Suppressor macrophage treated with lipopolysaccharide for 1 hour (primary cell): ENCODE measurements around the gene CGB1.
A peak's percentile ranks its signal among the peaks of the same experiment; 100 is the strongest.

ENCODE experiments used
- DNase-seq, 3 donors: peaks; one replicate each; pipeline ENCODE4 v3.0.0-alpha.2; 2020 to 2022

Gene CGB1

DNA sequence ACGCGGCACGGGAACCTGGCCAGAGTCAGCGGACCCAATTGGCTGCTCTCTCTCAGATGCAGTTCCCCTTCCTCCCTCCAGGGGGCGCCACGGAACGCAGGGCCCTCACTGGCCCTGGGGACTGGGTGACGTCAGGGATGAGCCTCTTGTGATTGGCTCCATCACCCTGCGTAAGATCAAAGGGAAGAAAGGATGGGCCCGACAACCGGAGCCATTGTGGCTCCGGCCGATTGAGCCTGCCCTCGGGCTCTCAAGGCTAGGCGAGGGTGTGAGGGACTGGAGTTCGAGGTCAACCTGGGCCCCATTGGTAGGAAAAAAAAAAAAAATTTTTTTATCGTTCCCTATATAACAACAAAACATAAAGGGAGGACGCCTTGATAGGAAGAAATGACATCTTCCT is at the start of gene CGB1:
CGB1 (minus strand) TSS at position 81 of the 400 bp plus-strand sequence. CDS start 184 bp downstream, outside the sequence.
- peak; percentile 46 to 56 (median 55) for DNase-seq

DNA sequence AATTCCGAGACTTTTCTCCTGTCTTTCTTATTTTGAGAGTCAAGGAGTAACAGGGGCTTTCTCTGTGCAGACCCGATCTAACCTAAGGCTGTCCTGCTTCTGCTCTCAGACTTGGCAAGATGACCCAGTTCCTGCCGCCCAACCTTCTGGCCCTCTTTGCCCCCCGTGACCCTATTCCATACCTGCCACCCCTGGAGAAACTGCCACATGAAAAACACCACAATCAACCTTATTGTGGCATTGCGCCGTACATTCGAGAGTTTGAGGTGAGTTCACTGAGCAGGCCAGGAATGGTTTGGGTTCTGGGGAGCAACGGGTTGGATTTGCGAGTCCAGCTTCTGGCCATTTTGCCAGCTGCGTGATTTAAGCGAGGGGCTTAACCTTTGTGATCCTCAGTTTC is 49.6 kb upstream of the CGB1 start:
- no peak for DNase-seq

DNA sequence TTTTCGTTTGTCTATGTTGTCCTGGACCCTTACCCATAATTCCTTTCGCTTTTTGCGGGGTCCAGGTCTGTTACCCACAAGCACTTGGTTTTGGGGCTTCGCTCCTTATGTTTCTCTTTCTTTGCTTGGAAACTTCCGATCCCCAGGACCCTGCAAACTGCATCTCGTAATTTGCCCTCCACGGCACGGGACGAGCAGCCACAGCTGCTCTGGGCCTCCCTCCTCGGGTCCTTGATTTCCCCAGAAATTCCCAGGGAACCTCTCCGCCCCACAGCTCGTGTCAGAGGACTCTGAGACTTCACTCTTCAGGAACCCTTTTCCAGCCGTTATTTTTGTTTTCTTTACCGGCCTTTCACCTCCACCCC is 49.2 kb upstream of the CGB1 start:
- DNase-seq, result peak in 1 of 3 donors; percentile 35

GRCh38 chr19:49085020-49085867 is 48.5 kb upstream of the CGB1 start, which contains the start of gene SNRNP70:
Gene SNRNP70, plus strand, starts transcription at chr19:49085451. Its CDS starts 964 bp downstream, at chr19:49086415.
- DNase-seq, result peak; percentile 99 to 100 (median 100)

- DNase-seq, result no peak
Measured at GRCh38 chr19:49084206-49085019, 47.7 kb upstream of the CGB1 start.

DNA sequence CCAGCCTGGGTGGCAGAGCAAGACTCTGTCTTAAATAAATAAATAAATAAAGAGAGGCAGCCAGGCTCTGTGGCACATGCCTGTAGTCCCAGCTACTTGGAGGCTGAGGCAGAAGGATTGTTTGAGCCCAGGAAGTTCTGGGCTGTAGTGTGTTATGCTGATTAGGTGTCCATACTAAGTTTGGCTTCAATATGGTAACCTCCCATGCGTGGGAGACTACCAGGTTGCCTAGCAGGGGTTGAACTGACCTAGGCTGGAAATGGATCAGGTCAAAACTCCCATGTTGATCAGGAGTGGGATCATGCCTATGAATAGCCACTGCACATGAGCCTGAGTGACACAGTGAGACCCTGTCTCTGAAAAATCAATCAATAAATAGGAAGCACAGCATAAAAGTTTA is 44.6 kb upstream of the CGB1 start:
- DNase-seq, result no peak

DNA sequence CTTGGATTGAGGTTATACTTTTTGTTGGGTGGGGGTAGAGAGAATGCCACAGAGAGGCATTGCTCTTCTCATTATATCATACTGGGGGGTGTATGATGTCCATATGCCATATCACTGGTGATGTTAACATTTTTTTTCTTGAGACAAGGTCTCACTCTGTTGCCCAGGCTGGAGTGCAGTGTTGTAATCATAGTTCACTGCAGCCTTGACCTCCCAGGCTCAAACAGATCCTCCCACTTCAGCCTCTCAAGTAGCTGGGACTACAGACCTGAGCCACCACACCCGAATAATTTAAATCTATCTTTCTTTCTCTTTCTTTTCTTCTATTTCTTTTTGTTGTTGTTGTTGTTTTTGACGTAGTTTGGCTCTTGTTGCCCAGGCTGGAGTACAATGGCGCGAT is 43.7 kb upstream of the CGB1 start:
- DNase-seq, result no peak

- DNase-seq, result peak; percentile 44 to 61 (median 58)
Measured at GRCh38 chr19:49074869-49075268, 38.2 kb upstream of the CGB1 start.

DNA sequence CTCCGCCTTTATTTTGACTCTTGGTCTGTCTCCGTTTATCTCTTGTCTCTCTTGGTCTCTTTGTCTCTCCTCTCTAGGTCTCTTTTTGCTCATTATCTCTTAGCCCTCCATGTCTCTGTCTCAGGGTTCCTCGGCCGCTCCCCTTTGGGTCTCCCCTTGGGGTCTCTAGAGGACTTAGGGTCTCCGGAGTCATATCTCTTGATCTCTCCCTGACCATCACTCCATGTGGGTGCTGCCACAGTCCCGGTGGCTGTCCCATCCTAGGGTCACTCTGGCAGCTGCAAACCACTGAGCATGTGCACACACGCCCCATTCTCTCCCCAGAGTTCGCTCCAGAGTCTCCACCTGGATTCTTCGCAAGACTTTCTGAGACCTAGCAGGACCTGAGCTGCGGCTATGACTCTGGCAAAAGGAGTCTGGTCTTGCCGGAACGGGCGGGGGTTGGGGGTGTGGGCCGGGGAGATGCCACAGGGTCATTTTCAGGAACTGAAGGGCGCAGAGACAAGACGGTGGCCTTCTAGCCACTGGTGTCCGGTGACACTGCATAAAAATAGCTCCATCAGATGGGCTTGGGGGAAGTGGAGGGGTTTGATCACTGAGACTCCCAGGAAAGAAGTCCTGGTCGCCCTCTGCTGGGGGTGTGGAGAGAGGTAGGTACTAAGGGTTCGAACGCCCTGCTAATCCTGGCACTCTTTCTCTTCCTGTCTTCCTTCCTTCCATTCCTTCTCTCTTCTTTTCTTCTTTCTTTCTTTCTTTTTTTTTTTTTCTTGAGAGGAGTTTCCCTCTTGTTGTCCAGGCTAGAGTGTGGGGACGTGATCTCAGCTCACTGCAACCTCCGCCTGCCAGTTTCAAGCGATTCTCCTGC is 37.1 kb upstream of the CGB1 start:
- DNase-seq, result peak; percentile 37 to 53 (median 43)

GRCh38 chr19:49071860-49072547 is 35.3 kb upstream of the CGB1 start:
- DNase-seq, result peak in 1 of 3 donors; percentile 41

GRCh38 chr19:49070416-49070815 is 33.7 kb upstream of the CGB1 start:
- no peak for DNase-seq

- DNase-seq, result no peak
Measured at GRCh38 chr19:49069026-49069425, 32.3 kb upstream of the CGB1 start.

- no peak for DNase-seq
Measured at GRCh38 chr19:49067554-49067953, 30.9 kb upstream of the CGB1 start.

- no peak for DNase-seq
Measured at GRCh38 chr19:49065905-49066512, 29.3 kb upstream of the CGB1 start.

DNA sequence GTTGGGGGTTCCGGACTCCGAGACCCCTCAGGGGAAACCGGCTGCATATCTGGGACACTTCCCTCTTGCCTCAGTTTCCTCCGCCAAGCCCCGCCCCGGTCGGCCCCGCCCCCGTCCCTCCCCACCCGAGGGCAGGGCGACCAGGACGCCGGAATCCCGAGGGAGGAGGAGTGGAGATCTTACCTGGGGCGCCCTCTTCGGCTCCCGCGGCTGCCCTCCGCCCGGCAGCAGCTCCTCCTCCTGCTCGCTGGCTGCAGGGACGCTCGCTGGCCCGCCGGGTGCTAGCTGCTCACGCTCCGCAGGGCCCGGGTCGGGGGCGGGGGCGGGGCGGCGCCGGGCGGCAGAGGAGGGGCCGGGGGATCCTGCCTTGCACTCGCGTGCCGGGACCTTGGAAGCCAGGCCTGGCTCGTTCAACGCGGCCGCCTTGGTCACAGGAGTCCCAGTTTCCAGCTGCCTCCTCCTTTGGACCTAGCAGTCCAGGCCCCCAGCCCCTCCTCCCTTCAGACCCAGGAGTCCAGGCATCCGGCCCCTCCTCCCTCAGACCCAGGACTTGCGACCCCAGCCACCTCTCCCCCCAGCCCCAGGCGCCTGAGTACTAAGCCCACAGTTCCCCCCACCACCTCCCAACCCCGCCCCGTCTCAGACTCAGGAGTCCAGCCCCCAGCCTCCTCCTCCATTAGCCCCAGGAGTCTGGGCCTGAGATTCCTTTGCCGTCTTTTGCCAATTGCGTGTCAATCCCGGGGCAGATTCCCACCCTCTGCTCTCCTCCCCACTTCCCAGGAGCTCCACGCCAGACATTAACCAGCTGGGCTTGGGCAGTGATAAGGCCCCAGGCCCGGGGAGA is 28.3 kb upstream of the CGB1 start, which contains the start of gene NTF4:
NTF4 (minus strand) TSS at position 51 of the 844 bp plus-strand sequence. CDS start 2,821 bp downstream, outside the sequence.
- DNase-seq, result no peak

GRCh38 chr19:49064029-49064629 is 27.4 kb upstream of the CGB1 start:
- no peak for DNase-seq

- no peak for DNase-seq
Measured at GRCh38 chr19:49061445-49061844, 24.8 kb upstream of the CGB1 start.

DNA sequence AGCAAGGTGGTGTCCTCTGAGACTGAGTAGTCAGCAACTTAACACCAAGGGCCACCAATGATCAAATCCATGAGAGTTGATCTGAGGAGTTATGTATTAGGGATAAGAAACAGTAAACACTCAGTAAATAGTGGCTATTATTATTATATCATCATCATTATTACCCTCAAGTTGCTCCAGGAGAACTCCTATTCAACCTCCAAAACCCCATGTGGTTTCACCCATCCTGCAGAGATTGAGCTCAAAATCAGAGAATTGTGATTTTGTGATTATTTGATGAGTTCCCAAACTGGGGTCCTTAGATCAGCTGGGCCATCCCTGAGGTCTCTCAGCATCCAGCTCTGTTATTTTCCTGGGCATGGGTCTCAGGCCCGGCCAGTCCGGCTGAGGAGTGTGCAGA is 24.3 kb upstream of the CGB1 start:
- DNase-seq, result no peak

GRCh38 chr19:49059053-49059452 is 22.4 kb upstream of the CGB1 start:
- no peak for DNase-seq

DNA sequence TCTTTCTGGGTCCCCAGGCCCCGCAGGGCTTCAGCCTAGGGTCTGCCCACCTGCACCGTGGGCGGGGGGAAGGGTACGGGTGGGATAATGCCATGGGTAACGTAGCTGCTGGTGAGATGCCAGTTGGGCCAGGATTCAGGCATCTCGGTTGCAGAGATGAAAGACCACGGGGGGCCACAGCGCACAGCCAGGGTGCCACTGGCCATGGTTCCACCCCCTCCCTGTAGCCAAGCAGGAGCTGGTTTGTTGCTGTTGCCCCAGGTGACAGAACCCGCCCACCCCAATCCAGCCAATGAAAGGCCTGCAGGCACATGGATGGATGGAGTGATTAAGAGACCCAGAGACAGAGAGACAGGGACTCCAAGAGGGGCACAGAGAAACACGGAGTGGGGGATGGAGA is 21.9 kb upstream of the CGB1 start:
- no peak for DNase-seq
